Glutamatergic neuron (in vitro differentiated cells): ENCODE results near the gene CRACDL. TPM values are rescaled to one million over a fixed set of nuclear protein-coding genes. Genes with fewer than 3 reads are reported as not detected.
A peak's percentile ranks its signal among the peaks of the same experiment; 100 is the strongest.

Source experiments
- DNase-seq: peaks from one replicate; pipeline ENCODE4 v3.0.0; 2022
- H3K27ac Mint-ChIP-seq: one replicate; pipeline ENCODE4 v1.8.0; 2020; ENCODE audit warnings: mild to moderate bottlenecking, mixed read lengths, inconsistent platforms; ENCODE audit not compliant: unreplicated experiment
- H3K27me3 Mint-ChIP-seq: one replicate; pipeline ENCODE4 v1.8.0; 2020; ENCODE audit warnings: mild to moderate bottlenecking, moderate library complexity, mixed read lengths, inconsistent platforms; ENCODE audit not compliant: unreplicated experiment
- H3K36me3 Mint-ChIP-seq: one replicate; pipeline ENCODE4 v1.8.0; 2020; ENCODE audit warnings: mild to moderate bottlenecking, mixed read lengths, inconsistent platforms; ENCODE audit not compliant: unreplicated experiment
- H3K4me1 Mint-ChIP-seq: one replicate; pipeline ENCODE4 v1.8.0; 2020; ENCODE audit warnings: mild to moderate bottlenecking, low read depth, mixed read lengths, inconsistent platforms; ENCODE audit not compliant: unreplicated experiment
- H3K4me3 Mint-ChIP-seq: one replicate; pipeline ENCODE4 v1.8.0; 2020; ENCODE audit warnings: mild to moderate bottlenecking, mixed read lengths, inconsistent platforms; ENCODE audit not compliant: unreplicated experiment
- H3K9me3 Mint-ChIP-seq: one replicate; pipeline ENCODE4 v1.8.0; 2020; ENCODE audit warnings: mild to moderate bottlenecking, moderate library complexity, mixed read lengths, inconsistent platforms; ENCODE audit not compliant: unreplicated experiment
- total RNA-seq: library from RNA; stranded (reverse); fragmentation: NEBNext Ultra II Directional; extraction: Animal tissue kit (Norgen Biotek cat#: 25700); gene quantifications from one replicate; pipeline ENCODE4 v1.2.1, GENCODE V29; 2021; ENCODE audit not compliant: unreplicated experiment
- TF ChIP-seq, protein P1 (sequence below): fragments of 200-600 bp; sonication (generic); IDR thresholded peaks from one replicate; pipeline ENCODE4 v1.5.0; 2021; ENCODE audit not compliant: partially characterized antibody, unreplicated experiment

The CRACDL gene
- total RNA-seq, 1 donor from 2014 or later, result 2.1 TPM

DNA sequence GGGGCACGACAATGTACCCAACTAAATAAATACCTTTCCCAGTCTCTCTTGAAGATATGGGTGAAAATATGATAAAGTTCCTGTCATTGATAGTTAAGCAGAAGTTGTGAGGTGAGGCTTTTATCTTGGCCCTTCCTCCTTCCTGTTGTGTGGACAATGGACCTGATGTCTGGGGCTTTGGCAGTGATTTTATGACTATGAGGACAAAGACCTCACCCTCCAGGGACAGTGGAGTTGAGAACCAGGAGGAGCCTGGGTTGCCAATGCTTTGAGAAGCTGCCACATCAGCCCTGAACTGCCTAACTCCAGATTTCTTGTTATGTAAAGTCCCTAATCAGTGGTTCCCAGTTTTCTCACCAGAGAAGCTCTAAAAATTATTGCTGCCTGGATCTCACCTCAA lies 184.3 kb downstream of the CRACDL start:
- H3K36me3 Mint-ChIP-seq, result peaks cover 5% of the 10 kb centered on the region
- H3K4me3 Mint-ChIP-seq, result no peak overlapping the region
- no peaks in the 10 kb centered on the region for H3K9me3 Mint-ChIP-seq
- TF ChIP-seq, protein P1, sequence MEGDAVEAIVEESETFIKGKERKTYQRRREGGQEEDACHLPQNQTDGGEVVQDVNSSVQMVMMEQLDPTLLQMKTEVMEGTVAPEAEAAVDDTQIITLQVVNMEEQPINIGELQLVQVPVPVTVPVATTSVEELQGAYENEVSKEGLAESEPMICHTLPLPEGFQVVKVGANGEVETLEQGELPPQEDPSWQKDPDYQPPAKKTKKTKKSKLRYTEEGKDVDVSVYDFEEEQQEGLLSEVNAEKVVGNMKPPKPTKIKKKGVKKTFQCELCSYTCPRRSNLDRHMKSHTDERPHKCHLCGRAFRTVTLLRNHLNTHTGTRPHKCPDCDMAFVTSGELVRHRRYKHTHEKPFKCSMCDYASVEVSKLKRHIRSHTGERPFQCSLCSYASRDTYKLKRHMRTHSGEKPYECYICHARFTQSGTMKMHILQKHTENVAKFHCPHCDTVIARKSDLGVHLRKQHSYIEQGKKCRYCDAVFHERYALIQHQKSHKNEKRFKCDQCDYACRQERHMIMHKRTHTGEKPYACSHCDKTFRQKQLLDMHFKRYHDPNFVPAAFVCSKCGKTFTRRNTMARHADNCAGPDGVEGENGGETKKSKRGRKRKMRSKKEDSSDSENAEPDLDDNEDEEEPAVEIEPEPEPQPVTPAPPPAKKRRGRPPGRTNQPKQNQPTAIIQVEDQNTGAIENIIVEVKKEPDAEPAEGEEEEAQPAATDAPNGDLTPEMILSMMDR, result no peak
- peaks cover 8% of the 10 kb centered on the region for H3K4me1 Mint-ChIP-seq
- H3K27ac Mint-ChIP-seq, result no peak overlapping the region
- peaks cover 5% of the 10 kb centered on the region for H3K27me3 Mint-ChIP-seq
- DNase-seq, result no peak

DNA sequence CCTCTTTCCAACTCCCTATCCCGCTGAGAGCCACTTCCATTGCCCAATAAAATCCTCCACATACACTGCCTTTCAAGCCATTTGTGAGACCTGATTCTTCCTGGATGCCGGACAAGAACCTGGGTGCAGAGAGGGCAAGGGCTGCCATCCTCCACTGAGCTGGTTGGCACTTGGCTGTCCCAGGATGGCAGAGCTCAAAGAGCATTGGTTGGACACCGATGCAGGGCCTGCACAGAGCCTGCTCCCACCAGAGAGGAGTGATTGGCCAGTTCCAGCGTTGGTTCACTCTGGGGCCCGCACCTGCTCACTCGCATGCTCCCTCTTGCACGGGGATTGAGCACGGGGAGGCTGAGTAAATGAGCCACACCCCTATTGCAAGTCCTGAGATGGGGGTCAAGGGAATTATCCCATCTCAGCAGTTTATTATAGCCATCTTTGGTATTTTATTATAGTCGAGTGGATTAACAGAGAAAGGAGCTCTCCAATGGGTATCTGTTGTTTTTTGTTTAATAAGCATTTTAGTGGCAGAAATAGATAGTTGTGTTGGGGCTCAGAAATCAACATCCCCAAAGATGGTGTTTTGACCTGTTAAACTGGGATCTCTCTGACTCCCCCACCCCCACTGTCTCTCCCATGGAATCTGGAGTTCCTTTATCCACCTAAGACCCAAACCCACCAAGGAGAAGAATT lies 185.3 kb downstream of the CRACDL start:
- Mint-ChIP-seq H3K4me3 (no peak overlapping the region), H3K27me3 (peaks cover 5% of the 10 kb centered on the region), H3K9me3 (no peaks in the 10 kb centered on the region), H3K36me3 (peaks cover 5% of the 10 kb centered on the region), H3K27ac (no peak overlapping the region), H3K4me1 (peaks cover 8% of the 10 kb centered on the region)
- DNase-seq, result no peak
- TF ChIP-seq, protein P1, result no peak

DNA sequence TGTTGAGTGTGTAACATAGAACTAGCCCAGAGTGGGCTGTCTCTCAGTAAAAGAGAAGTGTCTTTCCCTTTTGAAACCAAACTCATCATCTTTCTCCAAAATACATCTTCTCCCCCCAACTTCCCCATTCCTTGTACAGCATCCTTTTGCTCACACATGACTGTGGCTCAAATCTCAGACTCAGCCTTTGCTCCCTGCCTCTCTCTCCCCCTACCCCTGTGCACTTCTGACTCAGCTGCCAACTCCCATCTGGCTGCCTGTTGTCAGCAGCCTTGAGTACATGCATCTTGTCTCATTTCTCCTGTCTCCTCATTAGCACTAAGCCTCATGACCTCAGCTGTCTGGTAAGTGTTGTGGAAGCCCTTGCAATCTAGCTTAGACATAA lies 187.0 kb downstream of the CRACDL start:
- H3K4me1 Mint-ChIP-seq, result peaks cover 8% of the 10 kb centered on the region
- H3K4me3 Mint-ChIP-seq, result peak overlapping the region; percentile 9
- peaks cover 2% of the 10 kb centered on the region for H3K27me3 Mint-ChIP-seq

DNA sequence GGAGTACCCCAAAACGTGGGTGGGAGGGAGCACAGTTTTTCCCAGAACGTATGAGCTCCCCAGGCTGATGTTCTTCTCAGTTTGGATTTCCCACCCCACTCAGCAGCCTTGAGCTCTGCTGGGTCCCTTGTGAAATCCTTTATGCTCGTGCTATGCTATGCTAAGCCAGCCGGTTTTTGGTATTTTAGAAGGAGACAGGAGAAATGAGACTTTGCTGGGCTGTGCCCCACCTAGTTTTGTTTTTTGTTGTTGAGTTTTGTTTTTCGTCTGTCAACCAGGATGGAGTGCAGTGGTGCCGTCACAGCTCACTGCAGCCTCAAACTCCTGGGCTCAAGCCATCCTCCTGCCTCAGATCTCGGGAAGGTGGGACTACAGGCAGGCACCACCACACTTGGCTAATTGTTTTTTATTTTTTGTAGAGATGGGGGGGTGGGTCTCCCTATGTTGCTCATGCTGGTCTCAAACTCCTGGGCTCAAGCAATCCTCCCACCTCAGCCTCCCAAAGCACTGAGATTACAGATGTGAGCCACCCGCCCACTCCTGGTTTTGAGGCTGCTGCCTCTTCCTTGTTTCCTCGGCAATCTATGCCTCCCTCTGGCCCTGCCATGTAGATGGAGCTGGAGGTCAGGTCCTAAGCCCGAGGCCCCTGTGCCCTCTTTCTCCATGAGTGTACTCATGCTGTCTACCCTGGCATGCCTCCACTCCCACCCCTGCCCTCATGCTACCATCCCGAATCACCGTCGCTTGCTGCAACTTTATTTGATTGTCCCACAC lies 187.5 kb downstream of the CRACDL start:
- no peak for DNase-seq
- Mint-ChIP-seq H3K4me3 (no peak overlapping the region), H3K36me3 (peaks cover 5% of the 10 kb centered on the region), H3K4me1 (peaks cover 8% of the 10 kb centered on the region), H3K9me3 (no peaks in the 10 kb centered on the region), H3K27ac (no peak overlapping the region), H3K27me3 (peaks cover 2% of the 10 kb centered on the region)
- TF ChIP-seq, protein P1, result no peak

More for the DNA sequence above, 187.0 kb downstream of the CRACDL start:
- no peaks in the 10 kb centered on the region for H3K9me3 Mint-ChIP-seq
- no peak for DNase-seq
- peak overlapping the region; percentile 64 for H3K27ac Mint-ChIP-seq
- peaks cover 5% of the 10 kb centered on the region for H3K36me3 Mint-ChIP-seq
- TF ChIP-seq, protein P1, result no peak

DNA sequence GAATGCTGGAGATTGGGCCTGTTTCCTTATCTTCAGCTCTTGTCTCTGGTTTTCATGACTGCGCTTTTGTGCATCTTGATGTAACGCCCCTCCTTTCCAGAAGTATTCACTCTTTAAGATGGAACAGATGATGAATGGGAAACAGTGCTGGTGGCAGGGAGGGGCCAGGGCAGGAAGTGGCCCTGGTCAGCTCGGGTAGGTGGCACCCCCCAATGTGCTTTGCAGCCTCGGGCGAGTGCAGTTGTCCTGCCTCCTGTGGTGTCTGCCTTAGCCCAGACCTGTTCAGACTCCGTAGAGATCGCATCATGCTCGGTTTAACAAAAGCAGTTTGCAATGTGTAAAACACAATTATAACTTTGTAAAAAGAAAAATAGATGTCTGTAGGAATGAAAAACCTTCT lies 188.1 kb downstream of the CRACDL start:
- Mint-ChIP-seq H3K36me3 (peaks cover 5% of the 10 kb centered on the region), H3K27ac (no peak overlapping the region), H3K27me3 (peaks cover 2% of the 10 kb centered on the region), H3K9me3 (no peaks in the 10 kb centered on the region), H3K4me1 (peaks cover 8% of the 10 kb centered on the region), H3K4me3 (no peak overlapping the region)
- TF ChIP-seq, protein P1, result no peak
- no peak for DNase-seq
